ENCODE data around the gene GSTA2.
"Not testable (repeated sequence)": the region's sequence is repeated elsewhere in the genome, so short reads cannot be mapped to it uniquely, and the experiment has no call there.

GSTA2 gene

GRCh38 chr6:52788478-52788877, 25.2 kb upstream of the GSTA2 start:
- Histone ChIP-seq H3K9me3 (peaks cover 21% of the 10 kb centered on the region), H3K4me1 (no peaks in the 10 kb centered on the region), H3K27ac (no peak overlapping the region), H3K36me3 (no peaks in the 10 kb centered on the region), H3K27me3 (no peaks in the 10 kb centered on the region), H3K4me2 (no peak overlapping the region), H3K9ac (no peak overlapping the region), H4K20me1 (no peaks in the 10 kb centered on the region), H3K4me3 (no peak overlapping the region)
- TF ChIP-seq Cebpa-rat (IDR thresholded peaks at IDR 0.05) = no peak

- no peaks in the 10 kb centered on the region for H3K4me1 ChIP-seq
- H3K36me3 ChIP-seq = no peaks in the 10 kb centered on the region
- no peak overlapping the region for H3K4me2 ChIP-seq
- no peak for TF ChIP-seq Cebpa-rat (IDR thresholded peaks at IDR 0.05)
- peaks cover 16% of the 10 kb centered on the region for H3K9me3 ChIP-seq
- H3K27me3 ChIP-seq = no peaks in the 10 kb centered on the region
- no peak overlapping the region for H3K4me3 ChIP-seq
- no peak overlapping the region for H3K9ac ChIP-seq
- H3K27ac ChIP-seq = no peak overlapping the region
- H4K20me1 ChIP-seq = no peaks in the 10 kb centered on the region
Measured at GRCh38 chr6:52787917-52788316, 24.6 kb upstream of the GSTA2 start.

- H3K4me2 ChIP-seq = no peak overlapping the region
- no peak overlapping the region for H3K27ac ChIP-seq
- no peak overlapping the region for H3K9ac ChIP-seq
- H3K4me3 ChIP-seq = no peak overlapping the region
- H3K9me3 ChIP-seq = peaks cover 7% of the 10 kb centered on the region; the same call in 1 of the 2 replicates
- H3K27me3 ChIP-seq = no peaks in the 10 kb centered on the region
- no peaks in the 10 kb centered on the region for H3K4me1 ChIP-seq
- TF ChIP-seq Cebpa-rat (IDR thresholded peaks at IDR 0.05) = no peak
- no peaks in the 10 kb centered on the region for H3K36me3 ChIP-seq
- no peaks in the 10 kb centered on the region for H4K20me1 ChIP-seq
Measured at GRCh38 chr6:52786249-52786956, 23.1 kb upstream of the GSTA2 start.

- H3K27me3 ChIP-seq, H3K36me3 ChIP-seq: not testable (repeated sequence)
Measured at GRCh38 chr6:52782696-52783274, 19.5 kb upstream of the GSTA2 start.

GRCh38 chr6:52782209-52782608, 18.9 kb upstream of the GSTA2 start:
- not testable (repeated sequence) for H3K27me3 ChIP-seq, H3K36me3 ChIP-seq

More at GRCh38 chr6:52782696-52783274, 19.5 kb upstream of the GSTA2 start:
- not testable (repeated sequence) for H3K9me3 ChIP-seq, H3K4me3 ChIP-seq, H4K20me1 ChIP-seq, H3K9ac ChIP-seq, H3K4me2 ChIP-seq, H3K27ac ChIP-seq, H3K4me1 ChIP-seq

GRCh38 chr6:52779237-52779636, 16.0 kb upstream of the GSTA2 start:
- TF ChIP-seq Cebpa-rat (IDR thresholded peaks at IDR 0.05) = no peak
- no peak overlapping the region for H3K4me2 ChIP-seq
- no peak overlapping the region for H3K4me3 ChIP-seq
- H3K36me3 ChIP-seq = no peaks in the 10 kb centered on the region
- H3K9me3 ChIP-seq = peaks cover 7% of the 10 kb centered on the region; the same call in 1 of the 2 replicates
- H3K27ac ChIP-seq = no peak overlapping the region
- H4K20me1 ChIP-seq = no peaks in the 10 kb centered on the region
- no peaks in the 10 kb centered on the region for H3K4me1 ChIP-seq
- no peak overlapping the region for H3K9ac ChIP-seq
- H3K27me3 ChIP-seq = no peaks in the 10 kb centered on the region

More at GRCh38 chr6:52782209-52782608, 18.9 kb upstream of the GSTA2 start:
- not testable (repeated sequence) for H3K9ac ChIP-seq, H3K4me3 ChIP-seq, H3K27ac ChIP-seq, H3K4me2 ChIP-seq, H3K4me1 ChIP-seq, H4K20me1 ChIP-seq, H3K9me3 ChIP-seq

- not testable (repeated sequence) for H3K4me3 ChIP-seq, H3K36me3 ChIP-seq, H3K4me1 ChIP-seq, H3K9me3 ChIP-seq, H4K20me1 ChIP-seq, H3K27me3 ChIP-seq, H3K27ac ChIP-seq, H3K4me2 ChIP-seq, H3K9ac ChIP-seq
Measured at GRCh38 chr6:52776711-52777351, 13.6 kb upstream of the GSTA2 start.

- not testable (repeated sequence) for H3K4me3 ChIP-seq, H3K4me1 ChIP-seq, H3K4me2 ChIP-seq, H3K27ac ChIP-seq, H3K9me3 ChIP-seq, H3K36me3 ChIP-seq, H3K27me3 ChIP-seq, H4K20me1 ChIP-seq, H3K9ac ChIP-seq
Measured at GRCh38 chr6:52769399-52769798, 6.1 kb upstream of the GSTA2 start.

- not testable (repeated sequence) for H4K20me1 ChIP-seq, H3K4me3 ChIP-seq, H3K27ac ChIP-seq, H3K27me3 ChIP-seq, H3K9ac ChIP-seq, H3K4me1 ChIP-seq, H3K9me3 ChIP-seq, H3K4me2 ChIP-seq, H3K36me3 ChIP-seq
Measured at GRCh38 chr6:52767658-52768057, 4.4 kb upstream of the GSTA2 start.

- not testable (repeated sequence) for H3K4me1 ChIP-seq, H3K9ac ChIP-seq, H3K36me3 ChIP-seq, H4K20me1 ChIP-seq, H3K9me3 ChIP-seq, H3K27me3 ChIP-seq, H3K27ac ChIP-seq, H3K4me2 ChIP-seq, H3K4me3 ChIP-seq
Measured at GRCh38 chr6:52761673-52762491, 1.4 kb downstream of the GSTA2 start.

Data from BLaER1 (cell line).